NCI-H345 treated with DMSO at 0.1 percent for 48 hours (cell line): ENCODE measurements around the gene LRRC57.

Experiments used
- DNase-seq: peaks from one replicate; lab custom pipeline; 2025; ENCODE audit not compliant: unreplicated experiment; lab: John Stamatoyannopoulos, UW

LRRC57 gene

GRCh38 chr15:42553554-42553953, 5.0 kb upstream of the LRRC57 start:
- no peak for DNase-seq

DNA sequence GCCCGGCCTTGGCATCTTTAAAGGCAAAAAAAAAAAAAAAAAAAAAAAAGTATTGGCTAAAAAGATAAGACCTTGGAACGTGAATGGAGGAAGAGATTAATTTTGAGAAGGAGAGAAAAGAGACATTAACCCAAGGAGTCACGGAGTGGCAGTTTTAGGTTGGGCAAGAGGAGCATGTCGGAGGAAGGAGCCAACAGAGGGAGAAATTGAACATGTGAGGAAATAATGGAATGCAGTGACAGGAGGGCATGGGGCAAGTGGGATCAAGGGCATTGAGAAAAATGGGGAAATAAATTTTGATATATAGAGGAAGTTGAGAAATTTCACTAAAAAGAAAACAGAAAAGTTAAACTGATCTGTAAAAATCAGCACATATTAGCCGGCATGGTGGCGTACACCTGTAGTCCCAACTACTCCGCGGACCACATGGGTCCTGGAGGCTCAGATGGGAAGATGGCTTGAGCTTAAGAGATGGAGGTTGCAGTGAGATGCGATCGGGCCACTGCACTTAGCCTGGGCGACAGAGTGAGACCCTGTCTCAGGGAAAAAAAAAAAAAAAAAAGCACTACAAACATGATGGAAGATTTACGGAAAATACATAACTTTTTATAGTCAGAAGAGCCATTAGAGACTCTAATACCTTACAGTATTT, 1.3 kb upstream of the LRRC57 start:
- no peak for DNase-seq

GRCh38 chr15:42549032-42549491, 469 bp upstream of the LRRC57 start:
- no peak for DNase-seq

DNA sequence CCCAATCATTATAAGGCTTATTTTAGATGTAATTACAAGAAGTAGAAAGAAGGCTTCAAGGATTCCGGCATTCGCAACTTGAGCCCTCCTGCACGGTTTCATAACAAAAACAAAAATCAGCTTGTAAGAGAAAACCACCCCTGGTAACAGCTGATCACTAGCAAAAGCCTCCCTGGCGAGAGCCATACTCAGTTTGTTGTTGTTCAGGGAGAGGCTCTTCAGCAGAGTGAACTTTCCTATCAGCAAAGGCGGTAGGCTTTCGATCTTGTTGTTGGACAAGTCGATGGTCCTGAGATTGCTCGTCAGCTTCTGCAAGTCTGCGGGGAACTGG, 710 bp downstream of the LRRC57 start:
- DNase-seq = peak; percentile 8

DNA sequence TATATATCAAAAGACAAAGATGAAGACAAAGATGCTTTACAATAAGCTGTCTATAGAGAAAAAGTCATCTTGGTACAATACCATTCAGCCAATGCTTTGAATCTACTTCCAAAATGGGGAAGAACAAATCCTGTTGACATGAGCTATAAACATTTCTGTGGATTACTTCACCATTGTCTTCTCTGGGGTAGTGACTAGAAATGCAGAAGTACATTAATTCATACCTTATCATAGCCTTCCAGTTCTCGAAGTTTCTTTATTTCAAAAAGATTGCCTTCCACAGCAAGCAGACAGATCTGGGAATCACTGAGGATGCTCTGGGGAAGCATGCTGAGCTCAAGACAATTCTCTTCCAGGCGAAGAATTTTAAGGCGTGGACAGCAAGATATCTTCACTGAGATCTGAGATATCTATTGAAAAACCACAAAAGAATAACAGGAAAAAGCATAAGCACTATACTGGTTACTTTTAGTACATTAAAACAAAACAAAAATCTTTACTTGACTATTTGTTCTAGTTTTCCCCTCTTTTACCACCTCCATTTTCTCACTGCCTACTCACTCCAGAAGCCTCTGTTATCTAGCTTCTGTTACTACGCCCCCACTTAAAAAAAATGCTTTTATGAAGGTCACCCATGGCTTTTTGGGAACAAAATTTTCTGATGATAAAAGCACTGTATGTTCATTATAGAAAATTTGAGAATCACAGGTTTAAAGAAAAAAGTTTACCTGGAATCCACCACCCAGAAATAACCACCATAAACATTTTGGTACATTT, 3.6 kb downstream of the LRRC57 start:
- DNase-seq = no peak

- DNase-seq = no peak
Observed at GRCh38 chr15:42533246-42533645, 15.3 kb downstream of the LRRC57 start.

- DNase-seq = no peak
Observed at GRCh38 chr15:42528970-42529369, 19.6 kb downstream of the LRRC57 start.

- no peak for DNase-seq
Observed at GRCh38 chr15:42523331-42523730, 25.3 kb downstream of the LRRC57 start.

- DNase-seq = no peak
Observed at GRCh38 chr15:42511007-42511391, 37.6 kb downstream of the LRRC57 start.

DNA sequence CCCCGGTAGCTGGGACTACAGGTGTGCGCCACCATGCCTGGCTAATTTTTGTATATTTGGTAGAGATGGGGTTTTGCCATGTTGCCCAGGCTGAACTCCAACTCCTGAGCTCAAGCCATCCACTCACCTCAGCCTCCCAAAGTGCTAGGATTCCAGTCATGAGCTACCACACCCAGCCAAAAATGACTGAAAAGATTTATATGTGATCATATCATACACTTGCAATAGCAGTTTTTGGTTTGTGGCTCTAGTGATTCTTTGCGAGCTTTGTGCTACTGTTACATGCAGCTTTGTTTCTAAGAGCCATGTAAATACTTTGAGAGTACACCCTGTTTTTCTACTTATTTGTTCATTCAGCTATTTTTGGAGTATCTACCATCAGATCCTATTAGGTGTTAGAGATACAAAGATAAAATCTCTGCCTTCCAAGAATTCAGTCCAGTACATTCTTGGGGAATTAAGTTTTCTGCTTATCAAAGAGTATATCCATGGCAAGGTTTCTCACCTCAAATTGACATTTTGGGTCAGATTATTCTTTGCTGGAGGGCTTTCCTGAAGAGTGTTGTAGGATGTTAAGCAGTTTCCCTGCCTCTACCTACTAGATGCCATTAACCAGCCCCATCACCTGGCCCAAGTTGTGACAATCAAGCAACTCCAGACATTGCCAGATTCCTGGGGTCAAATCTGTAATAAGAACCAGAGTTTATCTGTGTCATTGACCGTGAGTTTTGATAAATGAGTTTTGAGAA, 38.2 kb downstream of the LRRC57 start:
- no peak for DNase-seq

GRCh38 chr15:42508263-42508690, 40.3 kb downstream of the LRRC57 start:
- DNase-seq = no peak

GRCh38 chr15:42507514-42507913, 41.1 kb downstream of the LRRC57 start:
- DNase-seq = no peak

GRCh38 chr15:42504631-42505030, 44.0 kb downstream of the LRRC57 start:
- no peak for DNase-seq

- DNase-seq = no peak
Observed at GRCh38 chr15:42503825-42504224, 44.8 kb downstream of the LRRC57 start.

- no peak for DNase-seq
Observed at GRCh38 chr15:42502477-42502876, 46.1 kb downstream of the LRRC57 start.

- no peak for DNase-seq
Observed at GRCh38 chr15:42499858-42500609, 48.6 kb downstream of the LRRC57 start.

DNA sequence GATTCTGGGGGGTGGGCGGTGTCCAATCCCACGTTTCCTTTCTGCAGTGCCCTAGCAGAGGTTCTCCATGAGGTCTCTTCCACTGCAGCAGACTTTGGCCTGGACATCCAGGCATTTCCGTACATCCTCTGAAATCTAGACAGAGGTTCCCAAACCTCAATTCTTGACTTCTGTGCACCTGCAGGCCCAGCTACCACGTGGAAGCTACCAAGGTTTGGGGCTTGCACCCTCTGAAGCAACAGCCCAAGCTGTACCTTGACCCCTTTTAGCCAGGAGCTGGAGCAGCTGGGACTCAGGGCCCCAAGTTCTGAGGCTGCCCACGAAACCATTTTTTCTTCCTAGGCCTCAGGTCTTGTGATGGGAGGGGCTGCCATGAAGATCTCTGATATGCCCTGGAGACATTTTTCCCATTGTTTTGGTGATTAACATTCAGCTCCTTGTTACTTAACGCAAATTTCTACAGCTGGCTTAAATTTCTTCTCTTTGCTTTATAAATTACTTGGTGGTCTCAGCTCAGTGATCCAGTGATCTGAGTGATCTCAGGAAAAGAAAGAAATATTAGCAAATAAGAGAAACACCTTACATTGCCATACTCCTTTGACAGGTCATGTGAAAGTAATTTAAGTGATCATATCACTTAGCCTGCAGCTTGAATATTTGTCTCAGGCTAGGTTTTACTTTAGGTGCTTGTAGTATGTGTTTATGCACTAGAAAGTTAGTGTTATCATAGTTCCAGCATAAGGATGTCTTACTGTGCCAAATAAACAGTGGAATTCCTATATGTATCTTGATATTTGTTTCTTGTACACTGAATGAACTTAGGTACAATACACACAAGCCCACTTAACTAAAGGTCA, 50.2 kb downstream of the LRRC57 start:
- DNase-seq = no peak

DNA sequence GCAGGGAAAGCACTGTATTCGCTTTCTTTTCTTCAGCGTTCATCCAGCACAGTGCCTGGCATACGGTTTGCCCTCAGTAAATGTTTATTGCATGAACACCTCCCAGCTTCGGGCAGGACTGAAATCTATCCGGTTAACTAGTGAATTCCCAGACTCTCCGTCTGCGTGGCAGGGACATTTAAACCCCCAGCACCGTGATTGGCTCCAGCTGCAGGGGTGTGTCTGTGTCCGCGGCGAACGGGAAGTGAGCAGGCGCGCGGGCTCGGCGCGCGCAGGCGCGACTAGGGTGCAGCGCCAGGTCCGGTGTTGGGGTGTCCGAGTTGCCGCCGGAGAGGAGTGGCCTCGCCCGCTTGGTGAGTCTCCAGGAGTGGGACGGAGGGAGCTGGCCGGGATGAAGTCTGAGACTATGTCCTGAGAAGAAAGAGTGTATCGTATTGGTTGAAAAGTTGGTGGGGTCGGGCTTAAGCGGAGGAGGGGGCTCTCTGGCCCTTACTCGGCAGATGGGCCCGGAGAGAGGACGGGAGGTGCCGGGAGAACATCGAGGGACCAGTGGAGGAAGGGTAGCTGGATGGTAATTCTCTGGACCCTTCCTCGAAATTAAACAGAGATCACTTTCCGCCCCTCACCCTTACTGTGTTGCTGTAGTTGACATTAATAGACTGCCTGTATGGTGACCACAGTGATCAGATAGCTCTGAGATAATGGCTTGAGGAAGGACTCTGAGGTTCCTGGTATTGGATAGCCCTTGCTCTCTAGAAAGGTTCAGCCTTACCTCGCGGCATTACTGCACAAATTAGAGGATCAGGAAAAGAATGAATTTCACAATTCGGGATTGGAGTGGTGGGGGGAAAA, 53.0 kb downstream of the LRRC57 start, which contains the start of gene SNAP23:
SNAP23 (plus strand) TSS at position 274 of the 852 bp plus-strand sequence. CDS start 16,213 bp downstream, outside the sequence.
- DNase-seq = peak; percentile 44

DNA sequence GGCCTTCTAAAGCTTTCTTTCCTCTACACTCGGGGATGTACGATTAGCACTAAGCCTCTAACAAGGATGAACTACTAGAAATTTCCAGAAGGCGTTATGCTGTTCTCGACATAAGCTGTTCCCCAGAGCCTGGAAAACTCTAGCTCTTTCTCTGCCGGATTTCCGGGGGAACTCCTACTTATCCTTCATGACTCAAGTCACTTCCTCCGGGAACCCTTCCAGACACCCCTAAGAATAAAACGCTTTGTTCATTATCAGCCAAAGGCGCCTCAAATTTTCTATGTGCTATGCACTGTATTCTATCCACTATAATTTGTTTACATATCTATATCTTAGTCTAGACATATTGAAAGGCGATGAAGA, 53.6 kb downstream of the LRRC57 start:
- no peak for DNase-seq
